Measurements from ENCODE around the gene YTHDC1. TPM values are rescaled to one million over a fixed set of nuclear protein-coding genes. Genes with fewer than 3 reads are reported as not detected.
A peak's percentile ranks its signal among the peaks of the same experiment; 100 is the strongest.

YTHDC1 gene
- total RNA-seq, 4 donors from 2014 or later = 67.9 to 497 (median 78.3) TPM

GRCh38 chr4:68378226-68378625, 28.3 kb upstream of the YTHDC1 start:
- Histone ChIP-seq H3K36me3 (no peaks in the 10 kb centered on the region), H3K4me1 (peaks cover 0 to 11% (median 0%) of the 10 kb centered on the region in 3 donors), H3K9me3 (no peaks in the 10 kb centered on the region), H3K27ac (no peak overlapping the region), H3K4me3 (no peak overlapping the region), H3K27me3 (peaks cover 47% of the 10 kb centered on the region)
- ATAC-seq = no peak
- TF ChIP-seq POLR2AphosphoS5 (IDR thresholded peaks at IDR 0.05) (no peak), POLR2A (IDR thresholded peaks at IDR 0.05) (no peak), EP300 (IDR thresholded peaks at IDR 0.05) (no peak)
- TF ChIP-seq, protein P1, sequence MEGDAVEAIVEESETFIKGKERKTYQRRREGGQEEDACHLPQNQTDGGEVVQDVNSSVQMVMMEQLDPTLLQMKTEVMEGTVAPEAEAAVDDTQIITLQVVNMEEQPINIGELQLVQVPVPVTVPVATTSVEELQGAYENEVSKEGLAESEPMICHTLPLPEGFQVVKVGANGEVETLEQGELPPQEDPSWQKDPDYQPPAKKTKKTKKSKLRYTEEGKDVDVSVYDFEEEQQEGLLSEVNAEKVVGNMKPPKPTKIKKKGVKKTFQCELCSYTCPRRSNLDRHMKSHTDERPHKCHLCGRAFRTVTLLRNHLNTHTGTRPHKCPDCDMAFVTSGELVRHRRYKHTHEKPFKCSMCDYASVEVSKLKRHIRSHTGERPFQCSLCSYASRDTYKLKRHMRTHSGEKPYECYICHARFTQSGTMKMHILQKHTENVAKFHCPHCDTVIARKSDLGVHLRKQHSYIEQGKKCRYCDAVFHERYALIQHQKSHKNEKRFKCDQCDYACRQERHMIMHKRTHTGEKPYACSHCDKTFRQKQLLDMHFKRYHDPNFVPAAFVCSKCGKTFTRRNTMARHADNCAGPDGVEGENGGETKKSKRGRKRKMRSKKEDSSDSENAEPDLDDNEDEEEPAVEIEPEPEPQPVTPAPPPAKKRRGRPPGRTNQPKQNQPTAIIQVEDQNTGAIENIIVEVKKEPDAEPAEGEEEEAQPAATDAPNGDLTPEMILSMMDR (IDR thresholded peaks at IDR 0.05) = no peak
- 22 to 53% methylated on average over 5 of the region's 5 CpGs for WGBS, 2 donors (ENCODE audit: low coverage in 1 of 2)

DNA sequence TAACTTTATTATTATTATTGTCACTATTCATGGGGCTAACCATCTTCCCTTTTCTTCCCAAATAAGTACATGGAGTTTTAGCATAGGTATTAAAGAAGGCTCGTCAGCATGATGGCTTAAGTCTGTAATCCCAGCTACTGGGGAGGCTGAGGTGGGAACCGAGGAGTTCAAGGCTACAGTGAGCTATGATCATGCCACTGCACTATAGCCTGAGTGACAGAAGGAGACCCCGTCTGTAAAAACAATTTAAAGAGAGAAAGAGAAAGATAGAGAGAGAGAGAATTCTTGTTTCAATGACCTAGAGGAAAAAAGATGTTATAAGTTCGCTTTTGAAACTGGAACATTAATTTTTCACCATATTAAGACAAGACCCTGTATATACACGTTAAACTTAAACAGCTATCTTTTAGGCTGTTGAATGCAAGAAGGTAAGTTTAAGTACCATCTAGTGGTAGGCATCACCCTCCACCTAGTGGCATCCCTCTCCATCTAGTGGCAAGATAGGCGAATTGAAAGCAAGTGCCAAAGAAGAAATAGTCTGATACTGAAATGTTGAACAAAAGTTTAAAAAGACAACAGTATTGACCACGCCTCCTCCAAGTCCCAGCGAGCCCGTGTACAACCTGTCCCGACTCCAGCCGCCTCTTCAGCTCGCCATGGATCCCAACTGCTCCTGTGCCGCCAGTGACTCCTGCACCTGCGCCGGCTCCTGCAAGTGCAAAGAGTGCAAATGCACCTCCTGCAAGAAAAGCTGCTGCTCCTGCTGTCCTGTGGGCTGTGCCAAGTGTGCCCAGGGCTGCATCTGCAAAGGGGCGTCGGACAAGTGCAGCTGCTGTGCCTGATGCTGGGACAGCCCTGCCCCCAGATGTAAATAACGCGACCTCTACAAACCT, 26.0 kb upstream of the YTHDC1 start:
- Histone ChIP-seq H3K36me3 (no peaks in the 10 kb centered on the region), H3K4me3 (no peak overlapping the region), H3K4me1 (peaks cover 0 to 12% (median 0%) of the 10 kb centered on the region in 3 donors), H3K9me3 (no peaks in the 10 kb centered on the region), H3K27me3 (peaks cover 38% of the 10 kb centered on the region), H3K27ac (no peak overlapping the region)
- no peak for TF ChIP-seq EP300 (IDR thresholded peaks at IDR 0.05)
- no peak for TF ChIP-seq POLR2A (IDR thresholded peaks at IDR 0.05)
- TF ChIP-seq, protein P1 (IDR thresholded peaks at IDR 0.05) = peak; percentile 71 to 83 (median 75)
- ATAC-seq = peak; percentile 38
- 7 to 16% methylated on average over 11 to 16 of the region's 19 CpGs for WGBS, 2 donors (ENCODE audit: low coverage in 1 of 2)

- H3K4me1 ChIP-seq = peaks cover 0 to 12% (median 0%) of the 10 kb centered on the region in 3 donors
- H3K27me3 ChIP-seq = peaks cover 24% of the 10 kb centered on the region
- H3K27ac ChIP-seq = peak overlapping the region in 3 of 4 donors; percentile 57 to 65 (median 60)
- 2 to 15% methylated on average over 6 to 12 of the region's 16 CpGs for WGBS, 2 donors (ENCODE audit: low coverage in 1 of 2)
- TF ChIP-seq EP300 (IDR thresholded peaks at IDR 0.05) (no peak), POLR2AphosphoS5 (IDR thresholded peaks at IDR 0.05) (peak; percentile 48), POLR2A (IDR thresholded peaks at IDR 0.05) (no peak)
- peak overlapping the region; percentile 28 to 39 for H3K4me3 ChIP-seq
- ATAC-seq = peak; percentile 96
- no peaks in the 10 kb centered on the region for H3K9me3 ChIP-seq
- H3K36me3 ChIP-seq = no peaks in the 10 kb centered on the region
These were observed 23.6 kb upstream of the YTHDC1 start for GRCh38 chr4:68373513-68373912.

GRCh38 chr4:68372588-68372987, 22.7 kb upstream of the YTHDC1 start:
- no peak for TF ChIP-seq POLR2A (IDR thresholded peaks at IDR 0.05)
- no peak for TF ChIP-seq POLR2AphosphoS5 (IDR thresholded peaks at IDR 0.05)
- TF ChIP-seq, protein P1 (IDR thresholded peaks at IDR 0.05) = no peak
- no peak for TF ChIP-seq EP300 (IDR thresholded peaks at IDR 0.05)
- Histone ChIP-seq H3K9me3 (no peaks in the 10 kb centered on the region), H3K36me3 (no peaks in the 10 kb centered on the region), H3K4me1 (peaks cover 0 to 12% (median 0%) of the 10 kb centered on the region in 3 donors), H3K27ac (peak overlapping the region in 2 of 4 donors; percentile 57 to 60), H3K4me3 (no peak overlapping the region), H3K27me3 (peaks cover 17% of the 10 kb centered on the region)
- WGBS, 2 donors (ENCODE audit: low coverage in 1 of 2) = 86 to 90% methylated on average over 1 of the region's 1 CpG
- no peak for ATAC-seq

DNA sequence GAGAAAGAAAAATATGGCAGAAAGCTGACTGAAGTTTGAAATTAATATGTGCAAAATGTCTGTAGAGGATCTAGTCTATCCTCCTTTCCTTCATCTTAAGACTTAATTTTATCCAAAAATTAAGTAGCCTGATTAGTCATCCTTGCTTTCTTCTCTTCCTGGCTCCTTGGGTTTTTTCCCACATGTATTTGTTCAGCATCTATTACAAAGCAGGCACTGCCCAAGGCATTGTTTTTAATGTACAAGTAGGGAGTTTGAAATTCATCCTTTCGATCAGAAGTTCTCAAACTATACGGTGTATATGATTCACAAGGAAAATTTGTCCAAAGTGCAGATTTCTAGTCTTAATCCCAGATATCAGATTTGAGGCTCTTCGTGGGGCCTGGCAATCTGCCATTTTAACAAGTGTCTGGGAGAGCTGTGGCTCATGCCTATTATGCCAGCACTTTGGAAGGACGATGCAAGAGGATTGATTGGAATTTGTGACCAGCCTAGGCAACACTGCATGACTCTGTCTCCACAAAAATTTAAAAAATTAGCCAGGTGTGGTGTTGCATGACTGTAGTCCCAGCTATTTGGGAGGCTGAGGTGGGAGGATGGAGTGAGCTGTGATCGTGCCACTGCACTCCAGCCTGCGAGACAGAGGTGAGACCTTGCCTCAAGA, 19.4 kb upstream of the YTHDC1 start:
- Histone ChIP-seq H3K27ac (no peak overlapping the region), H3K4me3 (no peak overlapping the region), H3K36me3 (no peaks in the 10 kb centered on the region), H3K9me3 (no peaks in the 10 kb centered on the region), H3K27me3 (peaks cover 10% of the 10 kb centered on the region), H3K4me1 (peaks cover 0 to 7% (median 0%) of the 10 kb centered on the region in 3 donors)
- WGBS, 2 donors (ENCODE audit: low coverage in 1 of 2) = 82 to 88% methylated on average over 4 of the region's 6 CpGs
- TF ChIP-seq, protein P1 (IDR thresholded peaks at IDR 0.05) = no peak
- TF ChIP-seq POLR2A (IDR thresholded peaks at IDR 0.05) (no peak), EP300 (IDR thresholded peaks at IDR 0.05) (no peak)
- no peak for ATAC-seq
